Astrocyte (in vitro differentiated cells and primary cell): ENCODE data around the gene LMTK3. TPM values are rescaled to one million over a fixed set of nuclear protein-coding genes. Genes with fewer than 3 reads are reported as not detected.

Source experiments
- DNase-seq: peaks from one replicate; pipeline ENCODE4 v3.0.0-alpha.2; 2010; ENCODE audit warnings: low read depth
- FAIRE-seq: peaks from 2 replicates; lab custom pipeline; 2011; peaks lifted over from hg19 to GRCh38; lab: Jason Lieb, UNC
- H2AFZ ChIP-seq: 2 replicates; pipeline ENCODE4 v1.6.0; 2012; ENCODE audit warnings: low read depth, low read length, inconsistent platforms
- H3K27ac ChIP-seq: 2 replicates; pipeline ENCODE4 v1.5.1; 2011; ENCODE audit warnings: low read depth, low read length, inconsistent platforms
- H3K27me3 ChIP-seq: 2 replicates; pipeline ENCODE4 v1.6.0; 2011; ENCODE audit warnings: low read length, inconsistent platforms; ENCODE audit not compliant: insufficient read depth
- H3K36me3 ChIP-seq: 2 replicates; pipeline ENCODE4 v1.5.1; 2011; ENCODE audit warnings: low read length, inconsistent platforms; ENCODE audit not compliant: insufficient read depth
- H3K4me1 ChIP-seq: 2 replicates; pipeline ENCODE4 v1.5.1; 2011; ENCODE audit warnings: low read length, inconsistent platforms; ENCODE audit not compliant: insufficient read depth
- H3K4me2 ChIP-seq: 2 replicates; pipeline ENCODE4 v1.6.0; 2012; ENCODE audit warnings: low read length, inconsistent platforms
- H3K4me3 ChIP-seq: 2 replicates; pipeline ENCODE4 v1.5.1; 2011; ENCODE audit warnings: low read depth, mild to moderate bottlenecking, low read length, inconsistent platforms; ENCODE audit not compliant: insufficient read depth
- H3K79me2 ChIP-seq: 2 replicates; pipeline ENCODE4 v1.6.0; 2012; ENCODE audit warnings: mild to moderate bottlenecking, low read length, inconsistent platforms; ENCODE audit not compliant: insufficient read depth
- H3K9ac ChIP-seq: 2 replicates; pipeline ENCODE4 v1.6.0; 2012; ENCODE audit warnings: mild to moderate bottlenecking, low read length, inconsistent platforms
- H3K9me3 ChIP-seq: 2 replicates; pipeline ENCODE4 v1.5.1; 2012; ENCODE audit warnings: low read depth, mild to moderate bottlenecking, low read length, inconsistent platforms; ENCODE audit not compliant: insufficient read depth
- H4K20me1 ChIP-seq: 2 replicates; pipeline ENCODE4 v1.6.0; 2012; ENCODE audit warnings: low read length, inconsistent platforms; ENCODE audit not compliant: insufficient read depth
- H3K27ac Mint-ChIP-seq: one replicate; pipeline ENCODE4 v1.8.0; 2021; ENCODE audit warnings: mild to moderate bottlenecking, mixed read lengths; ENCODE audit not compliant: unreplicated experiment
- H3K27me3 Mint-ChIP-seq: one replicate; pipeline ENCODE4 v1.8.0; 2021; ENCODE audit warnings: low read depth, mixed read lengths; ENCODE audit not compliant: unreplicated experiment
- H3K36me3 Mint-ChIP-seq: one replicate; pipeline ENCODE4 v1.8.0; 2021; ENCODE audit warnings: low read depth, mixed read lengths; ENCODE audit not compliant: unreplicated experiment
- H3K4me1 Mint-ChIP-seq: one replicate; pipeline ENCODE4 v1.8.0; 2021; ENCODE audit warnings: low read depth, mixed read lengths; ENCODE audit not compliant: unreplicated experiment
- H3K4me3 Mint-ChIP-seq: one replicate; pipeline ENCODE4 v1.8.0; 2021; ENCODE audit warnings: mild to moderate bottlenecking, moderate library complexity, mixed read lengths; ENCODE audit not compliant: unreplicated experiment
- H3K9me3 Mint-ChIP-seq: one replicate; pipeline ENCODE4 v1.8.0; 2021; ENCODE audit warnings: mild to moderate bottlenecking, mixed read lengths; ENCODE audit not compliant: unreplicated experiment
- CTCF ChIP-seq: IDR thresholded peaks from 2 replicates; pipeline ENCODE4 v1.5.1; 2011; ENCODE audit warnings: low read depth, mild to moderate bottlenecking, inconsistent platforms, low read length, moderate library complexity; ENCODE audit not compliant: insufficient read depth
- EZH2 ChIP-seq: IDR thresholded peaks from 2 replicates; pipeline ENCODE4 v1.6.1; 2012; ENCODE audit warnings: mild to moderate bottlenecking, low read length, inconsistent platforms; ENCODE audit not compliant: insufficient read depth
- total RNA-seq: library from RNA; stranded (reverse); gene quantifications from 2 replicates; pipeline ENCODE4 v1.2.1, GENCODE V29; 2021

The LMTK3 gene
- total RNA-seq, 1 donor from 2014 or later = 6.2 TPM

- Mint-ChIP-seq H3K27ac (no peak overlapping the region), H3K36me3 (peaks cover 6% of the 10 kb centered on the region), H3K9me3 (no peaks in the 10 kb centered on the region), H3K27me3 (no peaks in the 10 kb centered on the region), H3K4me3 (no peak overlapping the region), H3K4me1 (no peaks in the 10 kb centered on the region)
- H3K9ac ChIP-seq = no peak overlapping the region
- FAIRE-seq (no peak), DNase-seq (no peak)
- no peaks in the 10 kb centered on the region for H3K4me1 ChIP-seq
- no peak overlapping the region for H3K27ac ChIP-seq
- H3K36me3 ChIP-seq = peaks cover 20% of the 10 kb centered on the region
- H3K79me2 ChIP-seq = peaks cover 14% of the 10 kb centered on the region
- H3K4me2 ChIP-seq = no peak overlapping the region
- no peak overlapping the region for H3K4me3 ChIP-seq
- no peaks in the 10 kb centered on the region for H3K9me3 ChIP-seq
- no peak overlapping the region for H2AFZ ChIP-seq
- peaks cover 44% of the 10 kb centered on the region for H4K20me1 ChIP-seq
- TF ChIP-seq CTCF = no peak
- no peak for TF ChIP-seq EZH2
- H3K27me3 ChIP-seq = no peaks in the 10 kb centered on the region
These were observed 53.6 kb downstream of the LMTK3 start for GRCh38 chr19:48458016-48458415.

GRCh38 chr19:48456864-48457263 is 54.8 kb downstream of the LMTK3 start:
- Histone ChIP-seq H3K4me1 (no peaks in the 10 kb centered on the region), H4K20me1 (peaks cover 47% of the 10 kb centered on the region), H3K79me2 (peaks cover 23% of the 10 kb centered on the region), H3K27me3 (no peaks in the 10 kb centered on the region), H3K4me3 (no peak overlapping the region), H2AFZ (no peak overlapping the region), H3K36me3 (peaks cover 22% of the 10 kb centered on the region), H3K9ac (no peak overlapping the region), H3K9me3 (no peaks in the 10 kb centered on the region), H3K4me2 (no peak overlapping the region), H3K27ac (no peak overlapping the region)
- no peak for FAIRE-seq
- H3K9me3 Mint-ChIP-seq = no peaks in the 10 kb centered on the region
- peaks cover 9% of the 10 kb centered on the region for H3K36me3 Mint-ChIP-seq
- no peaks in the 10 kb centered on the region for H3K27me3 Mint-ChIP-seq
- no peak for DNase-seq
- no peaks in the 10 kb centered on the region for H3K4me1 Mint-ChIP-seq
- no peak overlapping the region for H3K4me3 Mint-ChIP-seq
- H3K27ac Mint-ChIP-seq = no peak overlapping the region
- TF ChIP-seq EZH2 = no peak
- TF ChIP-seq CTCF = no peak

GRCh38 chr19:48455908-48456562 is 55.6 kb downstream of the LMTK3 start:
- Histone ChIP-seq H3K9me3 (no peaks in the 10 kb centered on the region), H3K36me3 (peaks cover 28% of the 10 kb centered on the region), H3K79me2 (peaks cover 23% of the 10 kb centered on the region), H3K4me1 (no peaks in the 10 kb centered on the region), H3K9ac (no peak overlapping the region), H3K4me3 (no peak overlapping the region), H3K27ac (no peak overlapping the region), H4K20me1 (peaks cover 47% of the 10 kb centered on the region), H3K27me3 (no peaks in the 10 kb centered on the region), H3K4me2 (no peak overlapping the region), H2AFZ (no peak overlapping the region)
- no peak for TF ChIP-seq EZH2
- no peak for TF ChIP-seq CTCF
- Mint-ChIP-seq H3K9me3 (no peaks in the 10 kb centered on the region), H3K4me1 (no peaks in the 10 kb centered on the region), H3K27me3 (no peaks in the 10 kb centered on the region), H3K4me3 (no peak overlapping the region), H3K27ac (no peak overlapping the region), H3K36me3 (peaks cover 9% of the 10 kb centered on the region)
- FAIRE-seq = no peak
- no peak for DNase-seq
